Karpas-422 (cell line): ENCODE measurements around the gene TAS2R10. TPM values are rescaled to one million over a fixed set of nuclear protein-coding genes. Genes with fewer than 3 reads are reported as not detected.

ENCODE experiments used
- DNase-seq: peaks from one replicate; pipeline ENCODE4 v3.0.0-alpha.2; 2015
- H2AFZ ChIP-seq: fragments of 200-600 bp; sonication (generic); 2 replicates; pipeline ENCODE4 v1.6.1; 2014; ENCODE audit warnings: antibody characterized with exemption, low read length, mixed read lengths
- H3K27ac ChIP-seq: fragments of 200-600 bp; sonication (generic); 2 replicates; pipeline ENCODE4 v1.5.1; 2014; ENCODE audit warnings: mild to moderate bottlenecking, low read length, moderate library complexity
- H3K27me3 ChIP-seq: fragments of 200-600 bp; sonication (generic); 2 replicates; pipeline ENCODE4 v1.6.1; 2014; ENCODE audit warnings: low read length, mixed read lengths
- H3K36me3 ChIP-seq: fragments of 200-600 bp; sonication (generic); 2 replicates; pipeline ENCODE4 v1.6.1; 2014; ENCODE audit warnings: low read length, mixed read lengths; ENCODE audit not compliant: insufficient read depth
- H3K4me1 ChIP-seq: fragments of 200-600 bp; sonication (generic); 2 replicates; pipeline ENCODE4 v1.6.1; 2014; ENCODE audit warnings: mild to moderate bottlenecking, low read length, mixed read lengths
- H3K4me2 ChIP-seq: fragments of 200-600 bp; sonication (generic); 2 replicates; pipeline ENCODE4 v1.6.1; 2014; ENCODE audit warnings: low read length, low read depth, mild to moderate bottlenecking; ENCODE audit not compliant: poor library complexity, severe bottlenecking
- H3K4me3 ChIP-seq: fragments of 200-600 bp; sonication (generic); 2 replicates; pipeline ENCODE4 v1.5.1; 2014; ENCODE audit warnings: mild to moderate bottlenecking, antibody characterized with exemption, low read length, mixed read lengths
- H3K79me2 ChIP-seq: fragments of 200-600 bp; sonication (generic); 2 replicates; pipeline ENCODE4 v1.6.1; 2014; ENCODE audit warnings: mild to moderate bottlenecking, low read length, mixed read lengths
- H3K9ac ChIP-seq: fragments of 200-600 bp; sonication (generic); 2 replicates; pipeline ENCODE4 v1.6.0; 2014; ENCODE audit warnings: low read length
- H3K9me2 ChIP-seq: fragments of 200-600 bp; sonication (generic), shearing (Covaris generic); replicated peaks from 2 replicates; pipeline ENCODE4 v1.6.0; 2014; ENCODE audit warnings: mild to moderate bottlenecking, low read length, moderate library complexity; ENCODE audit not compliant: insufficient read depth
- H3K9me3 ChIP-seq: fragments of 300-700, 200-600 bp; sonication (generic); 2 replicates; pipeline ENCODE4 v1.6.1; 2014; ENCODE audit warnings: low read length, mixed read lengths
- H4K20me1 ChIP-seq: fragments of 200-600 bp; sonication (generic); 2 replicates; pipeline ENCODE4 v1.6.1; 2014; ENCODE audit warnings: mild to moderate bottlenecking, antibody characterized with exemption, low read length, low read depth; ENCODE audit not compliant: insufficient read depth
- total RNA-seq: library from RNA; depleted of rRNA; stranded (reverse); fragments of >200 nt; shearing (Covaris generic); gene quantifications from 2 replicates; pipeline ENCODE4 v1.2.3, GENCODE V29; 2014; ENCODE audit warnings: low replicate concordance

The TAS2R10 gene
- total RNA-seq, 1 experiment from 2014 or later, result 7.3 TPM

DNA sequence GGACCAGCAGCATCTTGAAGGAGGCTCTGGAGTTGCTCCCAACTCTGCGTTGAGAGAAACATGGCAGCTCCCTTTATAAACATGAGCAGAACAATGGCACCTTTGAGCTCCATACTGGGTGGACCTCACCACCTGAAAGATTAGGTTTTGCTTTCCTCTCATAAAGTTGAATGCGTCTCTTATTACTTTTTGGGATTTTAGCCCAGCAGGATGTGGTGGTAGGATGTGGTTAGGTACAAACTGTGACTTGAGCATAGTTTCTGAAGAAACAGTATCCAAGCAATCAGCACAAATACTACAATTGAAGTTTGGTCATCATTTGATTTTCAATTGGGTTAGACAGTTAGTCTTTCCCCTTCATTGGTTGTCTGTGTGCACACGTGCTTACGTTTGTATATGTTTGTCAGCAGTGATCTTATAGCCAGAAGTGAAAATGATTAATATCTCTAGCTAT, 23.3 kb upstream of the TAS2R10 start, which contains the start of gene PRR4:
Gene PRR4, minus strand, starts transcription at position 51 of the 454 bp plus-strand sequence. Its CDS starts 38 bp downstream, at position 13.
- no peak within 1 kb of the TSS for H2AFZ ChIP-seq
- no peaks in the 10 kb centered on the region for H3K9me3 ChIP-seq
- H3K79me2 ChIP-seq, result 0 out of 2 replicates have a peak, but pooled peaks cover under 1% of the 10 kb centered on the region
- H4K20me1 ChIP-seq, result no peaks in the 10 kb centered on the region
- H3K9me2 ChIP-seq, result no peaks in the 10 kb centered on the region
- H3K4me3 ChIP-seq, result no peak within 1 kb of the TSS
- H3K27me3 ChIP-seq, result no peaks in the 10 kb centered on the region
- H3K4me1 ChIP-seq, result peaks cover 9% of the 10 kb centered on the region
- H3K36me3 ChIP-seq, result no peaks in the 10 kb centered on the region
- H3K4me2 ChIP-seq, result no peak within 1 kb of the TSS
- H3K9ac ChIP-seq, result no peak within 1 kb of the TSS
- DNase-seq, result no peak
- no peak within 1 kb of the TSS for H3K27ac ChIP-seq

DNA sequence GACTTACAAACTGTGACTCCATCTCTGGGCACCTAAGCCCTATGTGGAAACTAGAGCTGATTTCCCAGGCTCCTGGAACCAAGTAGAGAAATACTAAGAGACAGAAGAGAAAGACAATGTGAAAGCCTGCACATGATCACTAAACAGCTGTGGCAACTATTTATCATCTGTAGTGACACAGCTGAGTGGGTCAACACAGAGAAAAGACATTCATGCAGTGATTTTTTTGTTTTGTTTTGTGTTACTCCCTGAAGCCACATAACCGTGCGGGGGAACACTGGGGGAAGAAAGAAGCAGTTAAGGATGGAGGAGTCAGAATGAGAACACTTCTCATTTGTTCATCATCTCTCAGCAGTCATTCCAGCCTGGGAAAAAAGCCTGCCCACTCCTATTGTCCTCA, 21.6 kb upstream of the TAS2R10 start:
- H3K9me2 ChIP-seq, result no peaks in the 10 kb centered on the region
- H4K20me1 ChIP-seq, result no peaks in the 10 kb centered on the region
- no peaks in the 10 kb centered on the region for H3K27me3 ChIP-seq
- no peak overlapping the region for H2AFZ ChIP-seq
- no peak overlapping the region for H3K27ac ChIP-seq
- H3K4me2 ChIP-seq, result no peak overlapping the region
- H3K9me3 ChIP-seq, result no peaks in the 10 kb centered on the region
- H3K4me3 ChIP-seq, result no peak overlapping the region
- DNase-seq, result no peak
- no peaks in the 10 kb centered on the region for H3K36me3 ChIP-seq
- H3K9ac ChIP-seq, result no peak overlapping the region
- H3K4me1 ChIP-seq, result no peaks in the 10 kb centered on the region
- H3K79me2 ChIP-seq, result no peaks in the 10 kb centered on the region

DNA sequence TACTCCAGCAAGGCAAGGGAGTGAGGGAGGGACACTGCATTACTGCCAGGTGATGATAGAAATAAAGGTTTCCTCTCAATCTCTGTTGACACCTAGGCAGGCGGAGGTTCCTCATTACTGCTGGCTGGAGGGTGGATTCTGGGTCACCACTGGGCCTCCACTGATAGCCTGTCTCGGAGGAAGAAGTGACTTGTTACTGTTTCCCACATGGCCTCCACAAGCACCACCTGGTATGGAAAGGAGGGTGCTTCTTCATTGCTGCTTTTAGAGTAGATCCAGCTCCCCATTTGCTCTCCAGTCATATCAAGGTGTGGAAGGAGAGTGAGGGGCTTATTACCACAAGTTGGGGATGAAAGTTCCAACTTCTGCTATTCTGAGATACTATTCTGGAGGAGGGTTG, 16.7 kb upstream of the TAS2R10 start:
- DNase-seq, result no peak
- H3K9ac ChIP-seq, result no peak overlapping the region
- H3K27me3 ChIP-seq, result no peaks in the 10 kb centered on the region
- no peak overlapping the region for H3K4me2 ChIP-seq
- H3K9me3 ChIP-seq, result no peaks in the 10 kb centered on the region
- no peak overlapping the region for H2AFZ ChIP-seq
- H3K79me2 ChIP-seq, result no peaks in the 10 kb centered on the region
- H3K9me2 ChIP-seq, result no peaks in the 10 kb centered on the region
- no peak overlapping the region for H3K4me3 ChIP-seq
- H4K20me1 ChIP-seq, result no peaks in the 10 kb centered on the region
- H3K4me1 ChIP-seq, result no peaks in the 10 kb centered on the region
- H3K36me3 ChIP-seq, result no peaks in the 10 kb centered on the region
- H3K27ac ChIP-seq, result no peak overlapping the region

DNA sequence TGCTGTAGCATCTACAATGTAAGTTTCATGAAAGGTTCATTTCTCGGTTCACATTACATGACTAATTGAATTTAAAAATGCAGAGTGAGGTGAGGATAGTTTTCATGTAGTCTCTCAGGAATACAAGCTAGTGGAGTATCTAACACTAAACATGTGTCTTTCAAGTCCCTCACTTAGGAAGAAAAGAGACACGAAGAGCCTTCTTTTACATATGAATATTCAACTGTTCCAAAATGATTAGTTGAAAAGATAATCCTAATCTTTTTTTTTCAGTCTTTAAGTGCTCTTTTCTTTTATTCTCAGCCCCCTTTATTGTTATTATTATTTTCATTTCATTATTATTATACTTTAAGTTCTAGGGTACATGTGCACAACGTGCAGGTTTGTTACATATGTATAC, 12.3 kb upstream of the TAS2R10 start:
- Histone ChIP-seq H3K27me3 (no peaks in the 10 kb centered on the region), H3K9me2 (no peaks in the 10 kb centered on the region), H3K4me3 (no peak overlapping the region), H3K9ac (no peak overlapping the region), H3K27ac (no peak overlapping the region), H3K9me3 (no peaks in the 10 kb centered on the region), H3K4me2 (no peak overlapping the region), H3K4me1 (no peaks in the 10 kb centered on the region), H2AFZ (no peak overlapping the region), H3K36me3 (no peaks in the 10 kb centered on the region), H3K79me2 (no peaks in the 10 kb centered on the region), H4K20me1 (no peaks in the 10 kb centered on the region)
- no peak for DNase-seq

DNA sequence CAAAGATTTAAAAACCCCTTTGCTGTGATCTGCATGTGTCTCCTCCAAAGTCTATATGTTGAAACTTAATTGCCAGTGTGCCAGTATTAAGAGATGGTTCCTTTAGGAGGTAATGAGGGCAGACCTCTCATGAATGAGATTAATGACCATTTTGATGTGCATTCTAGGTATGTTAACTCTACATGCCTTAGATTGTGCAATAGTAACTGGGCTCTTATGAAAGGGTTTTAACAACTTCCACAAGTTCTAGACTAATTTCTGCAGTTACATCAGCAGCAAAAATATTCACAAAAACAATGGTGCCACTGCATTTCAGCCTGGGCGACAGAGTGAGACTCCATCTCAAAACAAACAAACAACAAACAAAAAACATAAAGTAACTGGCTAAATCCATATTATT, 3.8 kb upstream of the TAS2R10 start:
- H3K9me3 ChIP-seq, result no peaks in the 10 kb centered on the region
- no peaks in the 10 kb centered on the region for H3K9me2 ChIP-seq
- no peak overlapping the region for H3K27ac ChIP-seq
- no peak for DNase-seq
- H4K20me1 ChIP-seq, result no peaks in the 10 kb centered on the region
- H3K4me3 ChIP-seq, result no peak overlapping the region
- no peak overlapping the region for H2AFZ ChIP-seq
- no peaks in the 10 kb centered on the region for H3K4me1 ChIP-seq
- no peaks in the 10 kb centered on the region for H3K27me3 ChIP-seq
- no peaks in the 10 kb centered on the region for H3K36me3 ChIP-seq
- H3K9ac ChIP-seq, result no peak overlapping the region
- no peaks in the 10 kb centered on the region for H3K79me2 ChIP-seq
- H3K4me2 ChIP-seq, result no peak overlapping the region

DNA sequence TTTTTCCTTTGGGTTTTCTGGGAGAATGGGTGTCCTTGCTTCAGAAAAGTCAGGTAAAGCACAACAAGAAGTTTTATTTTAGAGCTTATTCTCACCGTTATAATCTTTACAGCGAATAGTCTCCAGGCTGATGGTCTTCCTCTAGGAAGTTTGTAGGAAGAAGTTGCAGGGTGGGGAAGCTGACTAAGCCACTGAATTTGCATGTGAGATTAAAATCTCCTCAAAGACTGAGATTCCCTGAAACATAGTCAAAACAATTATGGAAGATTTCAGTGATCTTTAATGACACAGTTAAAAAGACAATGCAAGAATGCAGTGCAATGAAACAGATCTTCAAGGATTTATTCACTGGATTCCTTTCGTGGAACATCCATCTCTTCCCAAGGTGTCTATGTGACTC, 1.2 kb downstream of the TAS2R10 start:
- DNase-seq, result no peak
- Histone ChIP-seq H3K27me3 (no peaks in the 10 kb centered on the region), H3K4me3 (no peak overlapping the region), H3K9me3 (no peaks in the 10 kb centered on the region), H3K4me1 (no peaks in the 10 kb centered on the region), H2AFZ (no peak overlapping the region), H3K9me2 (no peaks in the 10 kb centered on the region), H4K20me1 (no peaks in the 10 kb centered on the region), H3K9ac (no peak overlapping the region), H3K4me2 (no peak overlapping the region), H3K36me3 (no peaks in the 10 kb centered on the region), H3K79me2 (no peaks in the 10 kb centered on the region), H3K27ac (no peak overlapping the region)

DNA sequence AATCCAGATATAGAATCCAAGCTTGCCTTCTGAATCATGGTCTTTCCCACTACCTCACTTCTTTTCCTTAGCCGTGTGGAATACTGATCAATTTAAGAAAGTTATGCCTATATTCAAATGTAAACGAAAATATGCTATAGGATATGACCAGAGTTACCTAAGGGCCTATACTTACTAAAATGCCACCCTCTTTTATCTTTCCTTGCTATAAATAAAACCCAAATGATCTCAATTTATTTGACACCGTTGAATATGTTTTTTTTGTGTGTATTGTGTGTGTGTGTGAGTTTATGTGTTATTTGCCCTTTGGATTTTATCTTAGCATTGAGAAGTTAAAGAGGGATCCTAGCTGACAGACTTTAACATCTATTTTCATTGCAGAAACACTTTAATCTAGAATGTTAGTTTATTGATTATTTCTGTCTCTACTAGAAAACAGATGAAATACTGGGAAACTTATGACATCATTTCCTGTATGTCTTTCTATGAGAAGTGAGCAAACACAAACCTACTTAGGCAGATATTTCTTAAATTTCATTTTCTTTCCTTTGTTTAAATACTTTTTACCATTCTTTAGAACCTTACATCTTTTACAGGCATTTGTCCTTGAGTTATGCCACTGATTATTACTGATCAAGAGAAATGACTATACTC, 14.1 kb downstream of the TAS2R10 start:
- H3K27me3 ChIP-seq, result no peaks in the 10 kb centered on the region
- H3K9ac ChIP-seq, result no peak overlapping the region
- no peak overlapping the region for H3K4me2 ChIP-seq
- no peak overlapping the region for H3K27ac ChIP-seq
- H3K4me3 ChIP-seq, result no peak overlapping the region
- H4K20me1 ChIP-seq, result no peaks in the 10 kb centered on the region
- no peak for DNase-seq
- H3K36me3 ChIP-seq, result no peaks in the 10 kb centered on the region
- no peaks in the 10 kb centered on the region for H3K4me1 ChIP-seq
- no peak overlapping the region for H2AFZ ChIP-seq
- no peaks in the 10 kb centered on the region for H3K79me2 ChIP-seq
- H3K9me3 ChIP-seq, result no peaks in the 10 kb centered on the region
- H3K9me2 ChIP-seq, result no peaks in the 10 kb centered on the region

DNA sequence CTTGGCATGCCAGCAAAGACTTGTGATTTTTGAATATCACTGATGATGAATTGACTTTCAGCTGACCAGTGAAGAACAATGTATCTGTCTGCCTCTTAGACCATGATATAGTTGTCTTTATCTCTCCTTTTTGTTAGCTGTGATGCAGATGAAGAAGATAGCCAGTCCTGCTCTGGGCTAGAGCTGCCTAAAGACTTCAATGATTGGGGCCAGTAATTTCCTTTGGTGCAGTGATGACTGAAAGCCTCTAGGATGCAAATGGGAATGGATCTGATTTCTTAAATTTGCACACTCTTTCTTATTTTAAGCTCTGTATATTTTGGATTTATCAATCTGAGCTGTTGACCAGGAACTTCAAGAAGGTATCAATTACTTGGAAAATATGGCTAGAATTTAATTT, 16.1 kb downstream of the TAS2R10 start, which contains the start of gene TAS2R9:
Gene TAS2R9, minus strand, starts transcription at position 101 of the 400 bp plus-strand sequence. Its CDS starts 93 bp downstream, at position 8.
- Histone ChIP-seq H3K4me3 (no peak within 1 kb of the TSS), H4K20me1 (no peaks in the 10 kb centered on the region), H3K27ac (no peak within 1 kb of the TSS), H2AFZ (no peak within 1 kb of the TSS), H3K4me1 (no peaks in the 10 kb centered on the region), H3K79me2 (no peaks in the 10 kb centered on the region), H3K9me3 (no peaks in the 10 kb centered on the region), H3K4me2 (no peak within 1 kb of the TSS), H3K9me2 (no peaks in the 10 kb centered on the region), H3K27me3 (no peaks in the 10 kb centered on the region), H3K9ac (no peak within 1 kb of the TSS), H3K36me3 (no peaks in the 10 kb centered on the region)
- no peak for DNase-seq
